K562 (cell line): ENCODE results near the gene RARRES2. TPM values are rescaled to one million over a fixed set of nuclear protein-coding genes. Genes with fewer than 3 reads are reported as not detected.

Experiments
- ATAC-seq: fragments of 200-7000 bp; cut with Tn5 transposase; 3 replicates; pipeline ENCODE4 v1.9.1; 2020; ENCODE audit warnings: moderate library complexity
- BruUV-seq: library from RNA; stranded (reverse); fragments of 400-500 nt; replicated peaks from 2 replicates; lab custom pipeline; 2021; lab: Mats Ljungman, UMichigan
- CTCF ChIA-PET: fragments of 300-600 bp; formaldehyde crosslinking; extraction: SDS; loops from one replicate; lab custom pipeline; 2021; ENCODE audit warnings: low intra/inter-chr PET ratio; lab: Yijun Ruan, JAX
- POLR2A ChIA-PET: fragments of 300-600, 350-650 bp; sonication (Branson Sonifier 250); formaldehyde crosslinking; extraction: SDS; loops from one replicate; lab custom pipeline; 2021; ENCODE audit warnings: antibody characterized with exemption, inconsistent platforms; lab: Yijun Ruan, JAX
- DNase-seq, 4 experiments: peaks; one replicate each; pipeline versions ENCODE4 v3.0.0 to v3.0.0-alpha.2; 2011 to 2018; ENCODE audit warnings: low spot score in 3 of 4, mixed read lengths in 3 of 4; ENCODE audit errors: extremely low read depth in 1 of 4
- FAIRE-seq: peaks from 2 replicates; lab custom pipeline; 2011; peaks lifted over from hg19 to GRCh38; lab: Jason Lieb, UNC
- H2AFZ ChIP-seq: 2 replicates; pipeline ENCODE4 v1.6.0; 2011; ENCODE audit warnings: low read depth, low read length, control low read depth, inconsistent platforms
- H3K27ac ChIP-seq: fragments of 200-600 bp; 3 replicates; pipeline ENCODE4 v1.8.0; 2011; ENCODE audit warnings: low read depth, mild to moderate bottlenecking, control low read depth, inconsistent platforms, low read length, moderate library complexity, mixed read lengths; ENCODE audit errors: extremely low read depth
- H3K27me3 ChIP-seq, 2 experiments: fragments of 300-600 bp in 1 of 2; 2 replicates in 1 of 2; 3 replicates in 1 of 2; pipeline versions ENCODE4 v1.6.0 to v1.8.0; 2011; ENCODE audit warnings: inconsistent platforms in 2 of 2, low read length in 2 of 2, mild to moderate bottlenecking in 1 of 2, mixed read lengths in 1 of 2, moderate library complexity in 1 of 2; ENCODE audit not compliant: control insufficient read depth in 2 of 2, insufficient read depth in 2 of 2
- H3K36me3 ChIP-seq: fragments of 300-600 bp; 3 replicates; pipeline ENCODE4 v1.8.0; 2011; ENCODE audit warnings: mild to moderate bottlenecking, low read length, inconsistent platforms; ENCODE audit not compliant: control insufficient read depth, insufficient read depth
- H3K4me1 ChIP-seq, 2 experiments: fragments of 200-600 bp in 1 of 2; replicated peaks in 1 of 2; 2 replicates in 1 of 2; 3 replicates in 1 of 2; pipeline versions ENCODE4 v1.5.1 to v1.8.0; 2011; ENCODE audit warnings: inconsistent platforms in 2 of 2, low read length in 2 of 2, mild to moderate bottlenecking in 1 of 2, mixed read lengths in 1 of 2, moderate library complexity in 1 of 2; ENCODE audit not compliant: control insufficient read depth in 2 of 2, insufficient read depth in 2 of 2
- H3K4me2 ChIP-seq: 2 replicates; pipeline ENCODE4 v1.6.1; 2011; ENCODE audit warnings: low read length, control low read depth, inconsistent platforms, mixed read lengths; ENCODE audit not compliant: insufficient read depth
- H3K4me3 ChIP-seq: fragments of 200-600 bp; sonication (generic), shearing (Covaris generic); 2 replicates; pipeline ENCODE4 v1.5.1; 2016; ENCODE audit warnings: control low read depth, inconsistent platforms
- H3K79me2 ChIP-seq: fragments of 200-600 bp; 3 replicates; pipeline ENCODE4 v1.8.0; 2011; ENCODE audit warnings: low read length, inconsistent platforms; ENCODE audit not compliant: control insufficient read depth, insufficient read depth
- H3K9ac ChIP-seq, 2 experiments: 2 replicates each; pipeline versions ENCODE4 v1.6.0 to v1.6.1; 2011; ENCODE audit warnings: low read depth in 2 of 2, low read length in 2 of 2, control low read depth in 1 of 2, inconsistent platforms in 1 of 2, mild to moderate bottlenecking in 1 of 2, mixed read lengths in 1 of 2; ENCODE audit not compliant: insufficient read depth in 1 of 2
- H3K9me1 ChIP-seq: one replicate; pipeline ENCODE4 v1.6.0; 2011; ENCODE audit warnings: inconsistent platforms, mild to moderate bottlenecking, low read length, moderate library complexity; ENCODE audit not compliant: control insufficient read depth, insufficient read depth
- H3K9me3 ChIP-seq: replicated peaks from 2 replicates; pipeline ENCODE4 v1.5.1; 2011; ENCODE audit warnings: low read depth, low read length, inconsistent platforms; ENCODE audit not compliant: control insufficient read depth, insufficient read depth
- H4K20me1 ChIP-seq: replicated peaks from 2 replicates; pipeline ENCODE4 v1.6.1; 2011; ENCODE audit warnings: low read length, inconsistent platforms, mixed read lengths; ENCODE audit not compliant: control insufficient read depth, insufficient read depth
- ADNP ChIP-seq: fragments of 200-800 bp; sonication (Bioruptor generic); IDR thresholded peaks from 2 replicates; pipeline ENCODE4 v1.6.1; 2016; ENCODE audit warnings: missing genetic modification characterization, missing compliant biosample characterization
- FIP1L1 ChIP-seq: fragments of 200-400 bp; formaldehyde crosslinking; IDR thresholded peaks from 2 replicates; pipeline ENCODE4 v1.6.1; 2018; ENCODE audit warnings: mild to moderate bottlenecking, low read depth, low read length; ENCODE audit not compliant: poor library complexity, severe bottlenecking
- JUN ChIP-seq, 2 experiments: sonication (generic) in 1 of 2; formaldehyde crosslinking in 1 of 2; IDR thresholded peaks; 2 replicates each; pipeline versions ENCODE4 v1.6.1 to v1.8.0; 2012 to 2022; ENCODE audit warnings: borderline replicate concordance in 2 of 2, mild to moderate bottlenecking in 2 of 2, improper control_type of control experiment in 1 of 2, low read depth in 1 of 2, low read length in 1 of 2, missing genetic modification reagents in 1 of 2
- PHF8 ChIP-seq: fragments of 200-600 bp; sonication (generic); IDR thresholded peaks from 2 replicates; pipeline ENCODE4 v1.6.1; 2012; ENCODE audit warnings: mixed run types, mild to moderate bottlenecking, inconsistent platforms, low read length, moderate library complexity, borderline replicate concordance
- SP2 ChIP-seq: IDR thresholded peaks from 2 replicates; pipeline ENCODE4 v1.6.1; 2011; ENCODE audit warnings: mild to moderate bottlenecking, low read depth, low read length, moderate library complexity; ENCODE audit not compliant: poor library complexity, severe bottlenecking; ENCODE audit errors: extremely low read depth
- STAG1 ChIP-seq: sonication (generic); formaldehyde crosslinking; IDR thresholded peaks from 2 replicates; pipeline ENCODE4 v1.5.0; 2020; ENCODE audit warnings: missing genetic modification reagents, borderline replicate concordance
- TEAD1 ChIP-seq, 2 experiments: fragments of 450-650 bp in 1 of 2; sonication (generic) in 1 of 2; formaldehyde crosslinking; IDR thresholded peaks; 2 replicates each; pipeline versions ENCODE4 v1.4.0 to v1.8.0; 2020 to 2022; ENCODE audit warnings: mild to moderate bottlenecking in 2 of 2, missing genetic modification reagents in 1 of 2
- TRIM24 ChIP-seq, 2 experiments: fragments of 450-650 bp; IDR thresholded peaks; 2 replicates each; pipeline ENCODE4 v1.6.1; 2016
- U2AF2 ChIP-seq: fragments of 200-400 bp; formaldehyde crosslinking; optimal IDR thresholded peaks from 2 replicates; pipeline ENCODE3; 2017; ENCODE audit warnings: low read depth, mild to moderate bottlenecking, low read length
- USF2 ChIP-seq: sonication (generic); formaldehyde crosslinking; IDR thresholded peaks from 2 replicates; pipeline ENCODE4 v1.5.0; 2020; ENCODE audit warnings: missing genetic modification reagents
- YBX1 ChIP-seq: fragments of 450-650 bp; IDR thresholded peaks from 2 replicates; pipeline ENCODE4 v1.7.1; 2016; ENCODE audit warnings: mild to moderate bottlenecking
- ZBTB33 ChIP-seq: sonication (generic); formaldehyde crosslinking; IDR thresholded peaks from 2 replicates; pipeline ENCODE4 v1.8.1; 2023; ENCODE audit warnings: mild to moderate bottlenecking, missing genetic modification reagents
- ZC3H8 ChIP-seq: fragments of 450-650 bp; IDR thresholded peaks from 2 replicates; pipeline ENCODE4 v1.6.1; 2017
- ZFP30 ChIP-seq: fragments of 250-450 bp; sonication (Bioruptor Pico); IDR thresholded peaks from 2 replicates; pipeline ENCODE4 v1.8.0; 2022; ENCODE audit warnings: moderate library complexity, mild to moderate bottlenecking, inconsistent platforms, borderline replicate concordance
- ZNF280A ChIP-seq: fragments of 450-650 bp; IDR thresholded peaks from 2 replicates; pipeline ENCODE4 v1.6.1; 2018; ENCODE audit warnings: mild to moderate bottlenecking, low read depth; ENCODE audit not compliant: partially characterized antibody
- ZNF507 ChIP-seq: conservative IDR thresholded peaks from 2 replicates; pipeline ENCODE4 v1.6.1; 2017; ENCODE audit warnings: missing genetic modification characterization, missing compliant biosample characterization
- WGBS: fragments of 100-300 bp; shearing (Covaris generic); methylation state at CpG from one replicate; pipeline ENCODE4 v1.1.6; 2016; ENCODE audit warnings: low coverage, mixed read lengths; ENCODE audit not compliant: insufficient coverage; ENCODE audit errors: missing lambda C conversion rate; 5-methylcytosine and 5-hydroxymethylcytosine counted together
- in situ Hi-C: fragments of 300-500 bp; cut with MboI; formaldehyde crosslinking; loops from 4 replicates; pipeline ENCODE4 v1.15.0; 2018; ENCODE audit warnings: inconsistent platforms, mixed read lengths
- intact Hi-C: fragments of 100-400 bp; cut with micrococcal nuclease; formaldehyde crosslinking; loops from 2 replicates; pipeline ENCODE4 v1.14.2; 2022
- polyA plus RNA-seq, 8 experiments: library from polyadenylated mRNA; depleted of rRNA in 4 of 8; stranded (reverse) in 5 of 8; unstranded in 3 of 8; fragments of >200 nt; fragmentation: Nextera tagmentation in 2 of 8; fragmentation: Illumina TruSeq in 1 of 8; extraction: Ambion mirVana in 2 of 8; extraction: Trizol in 1 of 8; gene quantifications; 2 replicates each; pipeline versions ENCODE4 v1.2.1 to v1.2.3, GENCODE V29; 2011 to 2014; ENCODE audit warnings: inconsistent platforms in 1 of 8, missing spikeins in 1 of 8
- total RNA-seq, 7 experiments: library from RNA; depleted of rRNA in 6 of 7; stranded (reverse); fragments of >200 nt in 6 of 7; fragmentation: Illumina TruSeq in 2 of 7; extraction: Trizol in 2 of 7; gene quantifications; 2 replicates each; pipeline versions ENCODE4 v1.2.1 to v1.2.3, GENCODE V29; 2011 to 2021; ENCODE audit warnings: low replicate concordance in 1 of 7

Gene RARRES2
- total and polyA plus RNA-seq, 9 of the 15 experiments (the other 6 are each of a cell fraction or from before 2014, with no cell fraction given): 0.11 to 1.7 (median 0.23) TPM; not detected in 6

DNA sequence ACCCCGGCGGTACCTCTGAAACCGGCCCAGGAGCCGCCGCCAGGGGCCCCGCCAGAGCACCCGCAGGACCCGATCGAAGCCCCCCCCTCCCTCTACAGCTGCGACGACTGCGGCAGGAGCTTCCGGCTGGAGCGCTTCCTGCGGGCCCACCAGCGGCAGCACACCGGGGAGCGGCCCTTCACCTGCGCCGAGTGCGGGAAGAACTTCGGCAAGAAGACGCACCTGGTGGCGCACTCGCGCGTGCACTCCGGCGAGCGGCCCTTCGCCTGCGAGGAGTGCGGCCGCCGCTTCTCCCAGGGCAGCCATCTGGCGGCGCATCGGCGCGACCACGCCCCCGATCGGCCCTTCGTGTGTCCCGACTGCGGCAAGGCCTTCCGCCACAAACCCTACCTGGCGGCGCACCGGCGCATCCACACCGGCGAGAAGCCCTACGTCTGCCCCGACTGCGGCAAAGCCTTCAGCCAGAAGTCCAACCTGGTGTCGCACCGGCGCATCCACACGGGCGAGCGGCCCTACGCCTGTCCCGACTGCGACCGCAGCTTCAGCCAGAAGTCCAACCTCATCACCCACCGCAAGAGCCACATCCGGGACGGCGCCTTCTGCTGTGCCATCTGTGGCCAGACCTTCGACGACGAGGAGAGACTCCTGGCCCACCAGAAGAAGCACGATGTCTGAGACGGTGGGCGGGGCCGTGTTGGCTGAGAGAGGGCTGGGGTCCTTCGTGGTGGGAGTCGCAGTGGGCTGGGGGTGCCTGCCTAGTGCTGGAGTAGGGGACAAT lies 31.0 kb upstream of the RARRES2 start:
- ChIA-PET POLR2A (interaction anchor here (0.5 to 0.9 kb wide), 2 partner anchors 22 to 30 kb away, joined by 3 read pairs; no protein-coding TSS in a partner anchor), CTCF (no interaction called here)
- WGBS: 96% methylated on average over 59 of the region's 79 CpGs
- Histone ChIP-seq H3K4me1 (peaks cover 50 to 60% of the 10 kb centered on the region in 2 experiments), H3K4me3 (no peak overlapping the region), H3K36me3 (peaks cover 66% of the 10 kb centered on the region), H2AFZ (no peak overlapping the region), H3K4me2 (no peak overlapping the region), H4K20me1 (no peaks in the 10 kb centered on the region; the same call in 1 of the 2 replicates), H3K9me1 (no peaks in the 10 kb centered on the region), H3K27me3 (no peaks in the 10 kb centered on the region), H3K27ac (no peak overlapping the region), H3K79me2 (peaks cover 66% of the 10 kb centered on the region), H3K9me3 (no peaks in the 10 kb centered on the region), H3K9ac (peak overlapping the region in 1 of 2 experiments; percentile 86; a peak in 2 of 4 replicates)
- intact Hi-C loops: no loop called here
- no TSS peak for BruUV-seq
- FAIRE-seq (no peak), DNase-seq (no peak), ATAC-seq (no peak)
- in situ Hi-C loops: no loop called here
- no peak for TF ChIP-seq ZNF280A
- no peak for TF ChIP-seq YBX1
- no peak for TF ChIP-seq TEAD1 (CRISPR knock-in tag; IDR thresholded peaks at IDR 0.05)
- TF ChIP-seq ZNF507: no peak
- TF ChIP-seq USF2 (CRISPR knock-in tag): no peak
- no peak for TF ChIP-seq JUN (IDR thresholded peaks at IDR 0.05; ENCODE audit: borderline replicate concordance, low read depth, low read length)
- no peak for TF ChIP-seq JUN (CRISPR knock-in tag; IDR thresholded peaks at IDR 0.05; ENCODE audit: borderline replicate concordance)
- TF ChIP-seq U2AF2: no peak
- 0 out of 2 replicates have a peak, but pooled peaks have one; percentile 17 for TF ChIP-seq STAG1 (CRISPR knock-in tag)
- no peak for TF ChIP-seq ZFP30
- peak; percentile 6; the same call in 1 of the 2 replicates for TF ChIP-seq PHF8
- peak; percentile 66 for TF ChIP-seq FIP1L1
- TF ChIP-seq TRIM24 (IDR thresholded peaks at IDR 0.05): no peak
- no peak for TF ChIP-seq SP2
- no peak for TF ChIP-seq ZC3H8
- peak; percentile 98 for TF ChIP-seq ZBTB33
- TF ChIP-seq ADNP (tag): no peak
